Effector memory CD8-positive, alpha-beta T cell (primary cell): ENCODE results near the gene NPIPB8.
"Not testable (repeated sequence)": the region's sequence is repeated elsewhere in the genome, so short reads cannot be mapped to it uniquely, and the experiment has no call there.

Experiments
- ATAC-seq: fragments of 150-1000 bp; cut with Tn5 transposase; replicated peaks from 2 replicates; pipeline ENCODE4 v1.10.0; 2021; ENCODE audit warnings: mild to moderate bottlenecking, moderate library complexity
- DNase-seq, 3 experiments: peaks; one replicate each; pipeline ENCODE4 v3.0.0; 2021
- H3K27ac Mint-ChIP-seq, 2 donors: one replicate each; pipeline ENCODE4 v1.8.0; 2022; ENCODE audit warnings: mild to moderate bottlenecking in 2 of 2, mixed read lengths in 2 of 2, moderate library complexity in 2 of 2
- H3K27me3 Mint-ChIP-seq, 2 donors: one replicate each; pipeline ENCODE4 v1.8.0; 2022; ENCODE audit warnings: mixed read lengths in 2 of 2
- H3K36me3 Mint-ChIP-seq: one replicate; pipeline ENCODE4 v1.8.0; 2022; ENCODE audit warnings: mild to moderate bottlenecking, moderate library complexity, mixed read lengths; ENCODE audit not compliant: insufficient read depth
- H3K4me1 Mint-ChIP-seq, 2 donors: one replicate each; pipeline ENCODE4 v1.8.0; 2022; ENCODE audit warnings: low read depth in 2 of 2, mixed read lengths in 2 of 2
- H3K4me3 Mint-ChIP-seq, 2 donors: one replicate each; pipeline ENCODE4 v1.8.0; 2022; ENCODE audit warnings: mild to moderate bottlenecking in 2 of 2, mixed read lengths in 2 of 2, moderate library complexity in 2 of 2
- H3K9me3 Mint-ChIP-seq, 2 donors: one replicate each; pipeline ENCODE4 v1.8.0; 2022; ENCODE audit warnings: mixed read lengths in 2 of 2

Gene NPIPB8

DNA sequence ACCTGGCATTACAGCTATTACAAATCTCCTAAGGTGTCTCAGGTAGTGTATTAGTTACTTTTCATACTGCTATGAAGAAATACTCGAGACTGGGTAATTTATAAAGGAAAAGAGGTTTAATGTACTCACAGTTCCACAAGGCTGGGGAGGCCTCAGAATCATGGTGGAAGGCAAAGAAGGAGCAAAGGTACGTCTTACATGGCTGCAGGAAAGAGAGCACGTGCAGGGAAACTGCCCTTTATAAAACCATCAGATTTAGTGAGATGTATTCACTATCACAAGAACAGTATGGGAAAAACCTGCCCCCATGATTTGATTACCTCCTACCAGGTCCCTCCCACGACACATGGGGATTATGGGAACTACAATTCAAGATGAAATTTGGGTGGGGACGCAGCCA lies 7.0 kb upstream of the NPIPB8 start:
- H3K4me1 Mint-ChIP-seq, ATAC-seq, H3K27ac Mint-ChIP-seq, H3K4me3 Mint-ChIP-seq, H3K9me3 Mint-ChIP-seq, H3K36me3 Mint-ChIP-seq, DNase-seq, H3K27me3 Mint-ChIP-seq: not testable (repeated sequence)

GRCh38 chr16:28636093-28636823 lies 1.6 kb upstream of the NPIPB8 start:
- not testable (repeated sequence) for H3K27ac Mint-ChIP-seq, DNase-seq, H3K4me3 Mint-ChIP-seq, H3K9me3 Mint-ChIP-seq, H3K36me3 Mint-ChIP-seq, H3K27me3 Mint-ChIP-seq, H3K4me1 Mint-ChIP-seq, ATAC-seq

DNA sequence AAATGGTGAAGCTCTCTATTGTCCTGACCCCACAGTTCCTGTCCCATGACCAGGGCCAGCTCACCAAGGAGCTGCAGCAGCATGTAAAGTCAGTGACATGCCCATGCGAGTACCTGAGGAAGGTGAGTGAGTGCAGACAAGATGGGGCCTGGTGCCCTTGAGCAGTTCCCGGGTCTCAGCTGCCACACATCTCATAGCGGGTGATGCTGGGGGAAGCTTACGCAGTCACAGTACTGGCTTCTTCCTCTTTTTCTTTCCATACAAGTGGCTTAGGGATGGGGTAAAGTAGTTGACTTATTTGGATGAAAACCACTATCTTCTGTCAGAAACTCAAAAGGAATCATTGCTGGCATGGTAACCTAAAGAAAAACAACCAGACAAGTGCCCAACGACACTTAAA lies 494 bp downstream of the NPIPB8 start:
- H3K9me3 Mint-ChIP-seq, H3K27me3 Mint-ChIP-seq: not testable (repeated sequence)

GRCh38 chr16:28639959-28640358 lies 2.1 kb downstream of the NPIPB8 start:
- not testable (repeated sequence) for H3K4me1 Mint-ChIP-seq, H3K27me3 Mint-ChIP-seq, ATAC-seq, H3K27ac Mint-ChIP-seq, H3K4me3 Mint-ChIP-seq, H3K36me3 Mint-ChIP-seq, H3K9me3 Mint-ChIP-seq, DNase-seq

More for the DNA sequence above, 494 bp downstream of the NPIPB8 start:
- not testable (repeated sequence) for DNase-seq, H3K36me3 Mint-ChIP-seq, H3K4me1 Mint-ChIP-seq, H3K27ac Mint-ChIP-seq, H3K4me3 Mint-ChIP-seq, ATAC-seq

DNA sequence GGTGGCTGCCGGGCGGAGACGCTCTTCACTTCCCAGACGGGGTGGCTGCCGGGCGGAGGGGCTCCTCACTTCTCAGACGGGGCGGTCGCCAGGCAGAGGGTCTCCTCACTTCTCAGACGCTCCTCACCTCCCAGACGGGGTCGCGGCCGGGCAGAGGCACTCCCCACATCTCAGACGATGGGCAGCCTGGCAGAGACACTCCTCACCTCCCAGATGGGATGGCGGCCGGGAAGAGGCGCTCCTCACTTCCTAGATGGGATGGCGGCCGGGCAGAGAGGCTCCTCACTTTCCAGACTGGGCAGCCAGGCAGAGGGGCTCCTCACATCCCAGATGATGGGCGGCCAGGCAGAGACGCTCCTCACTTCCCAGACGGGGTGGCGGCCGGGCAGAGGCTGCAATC lies 28.4 kb downstream of the NPIPB8 start:
- not testable (repeated sequence) for ATAC-seq, H3K36me3 Mint-ChIP-seq, H3K27me3 Mint-ChIP-seq, H3K27ac Mint-ChIP-seq, DNase-seq, H3K9me3 Mint-ChIP-seq, H3K4me3 Mint-ChIP-seq, H3K4me1 Mint-ChIP-seq

DNA sequence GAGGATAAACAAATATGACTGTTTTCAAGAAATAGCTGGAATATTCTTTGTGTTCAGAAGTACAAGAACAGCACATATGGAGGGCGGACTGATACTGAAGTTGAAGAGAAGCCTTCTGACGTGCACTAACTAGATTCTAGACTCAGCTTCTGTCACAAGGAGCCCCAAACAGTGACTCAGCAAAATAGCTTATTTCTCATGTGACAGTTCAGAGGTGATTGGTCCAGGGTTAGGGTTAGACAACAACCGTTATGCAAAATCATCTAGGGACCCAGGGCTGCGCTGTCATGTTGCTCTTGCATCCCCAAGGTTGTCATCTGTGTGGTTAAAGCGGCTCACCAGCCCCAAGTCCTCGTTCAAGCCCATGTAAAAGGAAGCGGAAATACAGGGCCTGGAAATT lies 29.6 kb downstream of the NPIPB8 start:
- H3K36me3 Mint-ChIP-seq, H3K27ac Mint-ChIP-seq, DNase-seq, ATAC-seq, H3K27me3 Mint-ChIP-seq, H3K4me3 Mint-ChIP-seq, H3K4me1 Mint-ChIP-seq, H3K9me3 Mint-ChIP-seq: not testable (repeated sequence)

GRCh38 chr16:28668199-28668598 lies 30.3 kb downstream of the NPIPB8 start:
- not testable (repeated sequence) for H3K27ac Mint-ChIP-seq, ATAC-seq, H3K4me1 Mint-ChIP-seq, H3K4me3 Mint-ChIP-seq, H3K36me3 Mint-ChIP-seq, H3K9me3 Mint-ChIP-seq, H3K27me3 Mint-ChIP-seq, DNase-seq

GRCh38 chr16:28688327-28688952 lies 50.6 kb downstream of the NPIPB8 start:
- DNase-seq, H3K27me3 Mint-ChIP-seq, H3K36me3 Mint-ChIP-seq, H3K9me3 Mint-ChIP-seq, H3K4me1 Mint-ChIP-seq, H3K27ac Mint-ChIP-seq: not testable (repeated sequence)
- peak; percentile 94 for ATAC-seq
- H3K4me3 Mint-ChIP-seq, result peak overlapping the region in 1 of 2 donors; percentile 42

DNA sequence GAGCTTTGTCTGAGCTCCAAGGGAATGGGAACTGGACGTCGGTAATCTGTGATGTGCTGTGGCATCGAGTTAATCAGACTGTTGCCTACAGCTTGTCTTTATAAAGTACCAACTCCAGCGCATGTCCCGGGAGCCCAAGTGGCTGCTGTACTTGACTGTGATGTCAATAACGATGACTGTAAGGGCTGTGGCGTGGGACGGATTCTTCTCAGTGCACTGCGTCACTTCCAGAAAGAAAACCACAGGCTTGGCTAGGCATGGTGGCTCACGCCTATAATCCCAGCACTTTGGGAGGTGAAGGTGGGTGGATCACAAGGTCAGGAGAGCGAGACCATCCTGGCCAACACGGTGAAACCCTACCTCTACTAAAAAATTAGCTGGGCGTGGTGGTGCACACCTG lies 51.6 kb downstream of the NPIPB8 start:
- not testable (repeated sequence) for H3K4me1 Mint-ChIP-seq, H3K9me3 Mint-ChIP-seq, H3K4me3 Mint-ChIP-seq, H3K27ac Mint-ChIP-seq, ATAC-seq, H3K36me3 Mint-ChIP-seq, H3K27me3 Mint-ChIP-seq, DNase-seq

GRCh38 chr16:28691722-28692121 lies 53.9 kb downstream of the NPIPB8 start:
- not testable (repeated sequence) for H3K36me3 Mint-ChIP-seq, H3K27ac Mint-ChIP-seq, ATAC-seq, H3K4me3 Mint-ChIP-seq, H3K9me3 Mint-ChIP-seq, DNase-seq, H3K4me1 Mint-ChIP-seq, H3K27me3 Mint-ChIP-seq

GRCh38 chr16:28693257-28693950 lies 55.5 kb downstream of the NPIPB8 start:
- not testable (repeated sequence) for H3K27ac Mint-ChIP-seq, H3K9me3 Mint-ChIP-seq, ATAC-seq, H3K36me3 Mint-ChIP-seq, H3K4me3 Mint-ChIP-seq, H3K4me1 Mint-ChIP-seq, DNase-seq, H3K27me3 Mint-ChIP-seq

DNA sequence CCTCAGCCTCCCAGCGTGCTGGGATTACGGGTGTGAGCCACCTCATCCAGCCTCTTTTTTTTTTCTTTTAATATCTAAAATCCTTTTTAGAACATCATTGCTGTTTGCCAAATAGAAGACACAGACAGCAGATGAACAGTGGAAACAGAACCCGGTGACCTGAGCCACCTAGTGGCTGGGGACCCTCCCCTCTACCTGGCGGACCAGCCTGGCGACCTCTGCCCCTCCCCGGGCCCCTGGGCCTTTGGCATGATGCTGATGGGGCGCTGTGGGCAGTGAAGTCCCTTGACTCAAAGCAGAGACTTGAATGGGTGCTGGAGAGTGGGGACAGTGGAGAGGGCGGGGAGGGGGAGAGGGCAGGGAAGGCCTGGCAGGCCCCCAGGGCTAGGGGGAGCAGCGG lies 61.9 kb downstream of the NPIPB8 start:
- H3K36me3 Mint-ChIP-seq, H3K4me1 Mint-ChIP-seq, ATAC-seq, H3K27me3 Mint-ChIP-seq, H3K9me3 Mint-ChIP-seq, DNase-seq, H3K4me3 Mint-ChIP-seq, H3K27ac Mint-ChIP-seq: not testable (repeated sequence)

DNA sequence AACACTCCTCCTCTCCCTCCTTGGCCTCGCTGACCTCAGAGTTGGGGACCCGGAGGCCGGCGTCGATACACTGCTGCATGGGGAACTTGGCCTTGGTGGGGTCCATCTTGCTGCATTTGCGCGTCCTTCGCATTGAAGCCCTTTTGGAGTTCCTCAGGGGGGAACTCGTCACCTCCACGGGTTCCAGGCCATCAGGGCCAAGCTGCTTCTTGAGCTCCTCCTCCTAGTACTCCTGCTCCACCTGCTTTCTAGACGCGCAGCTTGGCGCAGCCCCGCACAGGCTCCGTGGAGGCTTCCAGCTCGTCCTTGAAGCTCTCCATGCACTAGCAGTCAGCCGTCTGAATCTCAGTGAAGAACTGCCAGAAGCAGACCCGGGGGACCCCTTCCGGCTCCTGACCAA lies 62.5 kb downstream of the NPIPB8 start:
- DNase-seq, H3K27ac Mint-ChIP-seq, ATAC-seq, H3K27me3 Mint-ChIP-seq, H3K4me1 Mint-ChIP-seq, H3K9me3 Mint-ChIP-seq, H3K36me3 Mint-ChIP-seq, H3K4me3 Mint-ChIP-seq: not testable (repeated sequence)

DNA sequence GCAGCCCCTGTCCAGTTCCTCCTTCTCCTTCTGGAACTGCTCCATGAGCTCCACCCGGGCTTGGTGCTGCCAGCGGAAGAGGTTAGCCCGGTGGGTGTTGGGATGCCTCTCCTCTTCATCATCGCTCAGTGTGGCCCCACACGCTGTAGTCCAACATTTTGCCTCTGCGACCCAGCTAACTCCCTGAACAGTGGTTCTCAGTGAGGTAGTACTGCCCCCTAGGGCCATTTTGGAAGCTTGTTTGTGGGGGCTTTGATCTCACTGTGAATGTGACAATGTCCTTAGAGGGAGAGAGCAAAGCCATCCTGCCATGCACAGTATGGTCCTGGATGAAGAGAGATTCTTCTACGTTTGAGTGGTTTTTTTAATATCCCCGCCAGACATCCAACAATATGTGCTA lies 63.5 kb downstream of the NPIPB8 start:
- H3K4me1 Mint-ChIP-seq, DNase-seq, H3K36me3 Mint-ChIP-seq, ATAC-seq, H3K27me3 Mint-ChIP-seq, H3K4me3 Mint-ChIP-seq, H3K27ac Mint-ChIP-seq, H3K9me3 Mint-ChIP-seq: not testable (repeated sequence)
